OCI-LY1 (cell line): Measurements from ENCODE around the gene TLK2.

Experiments
- H2AFZ ChIP-seq: fragments of 200-600 bp; sonication (generic), shearing (Covaris generic); 2 replicates; pipeline ENCODE4 v1.6.0; 2014; ENCODE audit warnings: antibody characterized with exemption, mild to moderate bottlenecking, low read length
- H3F3A ChIP-seq: fragments of 200-600 bp; sonication (generic), shearing (Covaris generic); 2 replicates; pipeline ENCODE4 v1.6.0; 2014; ENCODE audit warnings: mild to moderate bottlenecking, antibody characterized with exemption, low read length, moderate library complexity; ENCODE audit not compliant: insufficient read depth
- H3K27ac ChIP-seq: fragments of 200-600 bp; sonication (generic); 2 replicates; pipeline ENCODE4 v1.5.1; 2014; ENCODE audit warnings: low read length, mixed run types, mild to moderate bottlenecking, low read depth; ENCODE audit not compliant: poor library complexity, severe bottlenecking
- H3K27me3 ChIP-seq: fragments of 200-600 bp; sonication (generic); 2 replicates; pipeline ENCODE4 v1.6.0; 2014; ENCODE audit warnings: antibody characterized with exemption, mild to moderate bottlenecking, low read length, moderate library complexity; ENCODE audit not compliant: insufficient read depth
- H3K36me3 ChIP-seq: fragments of 200-600 bp; sonication (generic); 2 replicates; pipeline ENCODE4 v1.6.1; 2014; ENCODE audit warnings: mild to moderate bottlenecking, antibody characterized with exemption, low read length, moderate library complexity, mixed read lengths; ENCODE audit not compliant: insufficient read depth
- H3K4me1 ChIP-seq: fragments of 200-600 bp; sonication (generic); 2 replicates; pipeline ENCODE4 v1.5.1; 2014; ENCODE audit warnings: mild to moderate bottlenecking, low read length, moderate library complexity; ENCODE audit not compliant: insufficient read depth, severe bottlenecking
- H3K4me2 ChIP-seq: fragments of 200-600 bp; sonication (generic), shearing (Covaris generic); 2 replicates; pipeline ENCODE4 v1.6.1; 2014; ENCODE audit warnings: low read length
- H3K4me3 ChIP-seq: fragments of 200-600 bp; sonication (generic); 2 replicates; pipeline ENCODE4 v1.5.1; 2014; ENCODE audit warnings: low read length, low read depth, mild to moderate bottlenecking, mixed read lengths; ENCODE audit not compliant: poor library complexity, severe bottlenecking
- H3K79me2 ChIP-seq: fragments of 200-600 bp; shearing (Covaris generic); 2 replicates; pipeline ENCODE4 v1.6.1; 2016; ENCODE audit warnings: mixed run types, low read length, mixed read lengths; ENCODE audit not compliant: insufficient read depth
- H3K9ac ChIP-seq: fragments of 200-600 bp; sonication (generic), shearing (Covaris generic); 2 replicates; pipeline ENCODE4 v1.6.1; 2014; ENCODE audit warnings: mild to moderate bottlenecking, low read length, mixed read lengths
- H3K9me2 ChIP-seq: fragments of 200-600 bp; sonication (generic), shearing (Covaris generic); 2 replicates; pipeline ENCODE4 v1.6.1; 2014; ENCODE audit warnings: low read depth, mild to moderate bottlenecking, low read length, mixed read lengths
- H3K9me3 ChIP-seq: fragments of 200-600 bp; shearing (Covaris generic); 2 replicates; pipeline ENCODE4 v1.6.1; 2014; ENCODE audit warnings: low read length, mixed read lengths
- H4K20me1 ChIP-seq: fragments of 200-600 bp; sonication (generic), shearing (Covaris generic); 2 replicates; pipeline ENCODE4 v1.6.0; 2016; ENCODE audit warnings: mild to moderate bottlenecking, low read length; ENCODE audit not compliant: insufficient read depth
- CTCF ChIP-seq: fragments of 200-600 bp; sonication (generic), shearing (Covaris generic); IDR thresholded peaks from 2 replicates; pipeline ENCODE4 v1.5.1; 2017; ENCODE audit warnings: mild to moderate bottlenecking, antibody characterized with exemption, low read length, moderate library complexity, mixed read lengths
- EZH2 ChIP-seq: fragments of 200-600 bp; sonication (generic), shearing (Covaris generic); IDR thresholded peaks from 2 replicates; pipeline ENCODE4 v1.8.0; 2017; ENCODE audit warnings: borderline replicate concordance, mixed run types, mild to moderate bottlenecking, antibody characterized with exemption, low read length, moderate library complexity, mixed read lengths

Gene TLK2

GRCh38 chr17:62662855-62663254 lies 184.2 kb downstream of the TLK2 start:
- Histone ChIP-seq H3K9ac (no peak overlapping the region), H3K9me2 (no peaks in the 10 kb centered on the region), H4K20me1 (no peaks in the 10 kb centered on the region), H3F3A (no peaks in the 10 kb centered on the region), H3K36me3 (no peaks in the 10 kb centered on the region), H3K4me3 (no peak overlapping the region), H3K27ac (no peak overlapping the region), H2AFZ (no peak overlapping the region), H3K9me3 (peaks cover 3% of the 10 kb centered on the region; the same call in 1 of the 2 replicates), H3K4me1 (no peaks in the 10 kb centered on the region), H3K27me3 (no peaks in the 10 kb centered on the region; the same call in 1 of the 2 replicates), H3K79me2 (no peaks in the 10 kb centered on the region), H3K4me2 (no peak overlapping the region)
- TF ChIP-seq EZH2 (no peak), CTCF (no peak)
